T-helper 1 cell (primary cell): Measurements from ENCODE around the gene DNAJC17.

Source experiments
- DNase-seq, 5 donors: peaks; one replicate each; pipeline ENCODE4 v3.0.0-alpha.2; 2012 to 2020

DNAJC17 gene

GRCh38 chr15:40829115-40829514 lies 21.8 kb upstream of the DNAJC17 start:
- no peak for DNase-seq

GRCh38 chr15:40828447-40829036 lies 21.3 kb upstream of the DNAJC17 start, which contains the start of gene PPP1R14D:
Gene PPP1R14D (minus strand): TSS chr15:40828708. CDS start chr15:40828641, 67 bp downstream.
- DNase-seq = no peak

GRCh38 chr15:40826423-40827075 lies 19.3 kb upstream of the DNAJC17 start:
- no peak for DNase-seq

GRCh38 chr15:40825661-40826422 lies 18.6 kb upstream of the DNAJC17 start:
- DNase-seq = no peak

GRCh38 chr15:40823572-40824343 lies 16.5 kb upstream of the DNAJC17 start:
- DNase-seq = no peak

GRCh38 chr15:40821195-40821594 lies 13.9 kb upstream of the DNAJC17 start:
- no peak for DNase-seq

GRCh38 chr15:40819048-40819447 lies 11.8 kb upstream of the DNAJC17 start:
- DNase-seq = no peak

- no peak for DNase-seq
Observed at GRCh38 chr15:40815042-40815698, 7.9 kb upstream of the DNAJC17 start.

- DNase-seq = no peak
Observed at GRCh38 chr15:40812721-40813425, 5.6 kb upstream of the DNAJC17 start.

- DNase-seq = no peak
Observed at GRCh38 chr15:40808861-40809450, 1.7 kb upstream of the DNAJC17 start.

GRCh38 chr15:40807888-40808461 lies 702 bp upstream of the DNAJC17 start:
- no peak for DNase-seq

GRCh38 chr15:40806672-40807027 lies 623 bp downstream of the DNAJC17 start:
- DNase-seq = no peak

- no peak for DNase-seq
Observed at GRCh38 chr15:40803688-40804087, 3.6 kb downstream of the DNAJC17 start.

- no peak for DNase-seq
Observed at GRCh38 chr15:40803076-40803475, 4.2 kb downstream of the DNAJC17 start.

GRCh38 chr15:40799523-40799922 lies 7.8 kb downstream of the DNAJC17 start:
- DNase-seq = no peak

GRCh38 chr15:40796512-40796911 lies 10.8 kb downstream of the DNAJC17 start:
- no peak for DNase-seq

- DNase-seq = no peak
Observed at GRCh38 chr15:40796041-40796440, 11.2 kb downstream of the DNAJC17 start.

- DNase-seq = peak in 1 of 5 donors; percentile 30
Observed at GRCh38 chr15:40793216-40793989, 13.9 kb downstream of the DNAJC17 start.

GRCh38 chr15:40792394-40792793 lies 14.9 kb downstream of the DNAJC17 start:
- DNase-seq = no peak

- no peak for DNase-seq
Observed at GRCh38 chr15:40790718-40791117, 16.6 kb downstream of the DNAJC17 start.
